ENCODE results near the gene GPR17.

DNA sequence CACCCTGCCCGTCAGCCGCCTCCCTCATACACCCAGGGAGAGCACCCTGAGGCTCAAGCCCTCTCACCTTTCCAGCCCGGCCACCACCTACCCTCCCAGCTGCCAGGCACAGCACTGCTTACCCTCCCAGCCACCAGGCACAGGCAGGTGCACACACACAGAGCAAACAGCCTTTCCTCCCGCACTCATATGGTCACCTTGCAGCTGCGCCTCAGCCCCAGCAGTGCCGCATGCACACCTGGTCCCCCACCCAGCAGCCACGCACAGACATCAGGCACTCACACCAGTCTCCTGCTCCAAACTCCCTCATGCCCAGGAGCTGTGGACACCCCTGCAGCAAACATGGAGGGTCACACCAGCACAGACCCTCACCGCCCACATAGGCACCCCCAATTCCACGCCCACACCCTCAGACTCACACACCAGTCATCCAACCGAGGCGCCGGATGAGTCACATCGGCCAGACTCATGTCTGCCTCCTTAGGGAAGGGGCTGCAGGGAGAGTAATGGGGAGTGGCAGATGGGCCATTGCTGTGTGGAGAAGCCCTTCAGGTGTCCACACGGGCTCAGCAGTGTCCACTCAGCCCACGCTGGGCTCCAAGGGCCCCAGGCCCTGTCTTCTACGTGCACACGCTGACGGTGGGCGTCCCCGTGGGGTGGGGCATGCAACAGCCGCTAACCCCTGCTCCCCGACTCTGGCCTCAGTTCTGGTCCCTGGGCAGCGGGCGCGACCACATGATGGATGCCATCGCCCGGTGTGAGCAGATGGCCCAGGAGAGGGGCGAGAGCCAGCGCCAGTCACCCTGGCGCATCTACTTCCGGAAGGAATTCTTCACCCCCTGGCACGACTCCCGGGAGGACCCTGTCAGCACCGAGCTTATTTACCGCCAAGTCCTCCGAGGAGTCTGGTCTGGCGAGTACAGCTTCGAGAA, 22.3 kb upstream of the GPR17 start:
- TF ChIP-seq, protein P1, sequence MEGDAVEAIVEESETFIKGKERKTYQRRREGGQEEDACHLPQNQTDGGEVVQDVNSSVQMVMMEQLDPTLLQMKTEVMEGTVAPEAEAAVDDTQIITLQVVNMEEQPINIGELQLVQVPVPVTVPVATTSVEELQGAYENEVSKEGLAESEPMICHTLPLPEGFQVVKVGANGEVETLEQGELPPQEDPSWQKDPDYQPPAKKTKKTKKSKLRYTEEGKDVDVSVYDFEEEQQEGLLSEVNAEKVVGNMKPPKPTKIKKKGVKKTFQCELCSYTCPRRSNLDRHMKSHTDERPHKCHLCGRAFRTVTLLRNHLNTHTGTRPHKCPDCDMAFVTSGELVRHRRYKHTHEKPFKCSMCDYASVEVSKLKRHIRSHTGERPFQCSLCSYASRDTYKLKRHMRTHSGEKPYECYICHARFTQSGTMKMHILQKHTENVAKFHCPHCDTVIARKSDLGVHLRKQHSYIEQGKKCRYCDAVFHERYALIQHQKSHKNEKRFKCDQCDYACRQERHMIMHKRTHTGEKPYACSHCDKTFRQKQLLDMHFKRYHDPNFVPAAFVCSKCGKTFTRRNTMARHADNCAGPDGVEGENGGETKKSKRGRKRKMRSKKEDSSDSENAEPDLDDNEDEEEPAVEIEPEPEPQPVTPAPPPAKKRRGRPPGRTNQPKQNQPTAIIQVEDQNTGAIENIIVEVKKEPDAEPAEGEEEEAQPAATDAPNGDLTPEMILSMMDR (IDR thresholded peaks at IDR 0.05): no peak
- no peak for TF ChIP-seq POLR2A (IDR thresholded peaks at IDR 0.05)

All from thyroid gland (tissue), 4 donors.